Muscle of leg (tissue), 11 donors: ENCODE data around the gene NDC1. TPM values are rescaled to one million over a fixed set of nuclear protein-coding genes. Genes with fewer than 3 reads are reported as not detected.

Experiments
- DNase-seq: peaks from one replicate; pipeline ENCODE4 v3.0.0; 2013
- H3K27ac ChIP-seq: one replicate; pipeline ENCODE4 v1.5.1; 2013; ENCODE audit warnings: mild to moderate bottlenecking, low read length, control low read depth
- H3K27me3 ChIP-seq: one replicate; pipeline ENCODE4 v1.6.1; 2013; ENCODE audit warnings: low read length; ENCODE audit not compliant: control insufficient read depth, insufficient read depth
- H3K36me3 ChIP-seq: one replicate; pipeline ENCODE4 v1.6.1; 2013; ENCODE audit warnings: low read length; ENCODE audit not compliant: control insufficient read depth, insufficient read depth
- H3K4me1 ChIP-seq: one replicate; pipeline ENCODE4 v1.6.1; 2013; ENCODE audit warnings: low read length; ENCODE audit not compliant: control insufficient read depth, insufficient read depth
- H3K4me3 ChIP-seq: one replicate; pipeline ENCODE4 v1.5.1; 2013; ENCODE audit warnings: low read length, control low read depth
- H3K9me3 ChIP-seq: replicated peaks from 2 replicates; pipeline ENCODE4 v1.6.1; 2013; ENCODE audit warnings: low read depth, low read length; ENCODE audit not compliant: control insufficient read depth
- WGBS: methylation state at CpG from one replicate; pipeline ENCODE4 v1.1.5; 2013; ENCODE audit warnings: missing lambda C conversion rate; ENCODE audit not compliant: insufficient coverage; 5-methylcytosine and 5-hydroxymethylcytosine counted together
- polyA plus RNA-seq, 8 donors: library from polyadenylated mRNA; unstranded; fragments of 120-200 nt; gene quantifications; one replicate each; pipeline versions ENCODE4 v1.2.1 to v1.2.3, GENCODE V29; 2013; ENCODE audit warnings: inconsistent platforms in 1 of 8, low replicate concordance in 1 of 8; ENCODE audit not compliant: insufficient read length in 8 of 8, insufficient read depth in 1 of 8
- total RNA-seq: library from RNA; stranded (reverse); fragments of 120-200 nt; gene quantifications from one replicate; pipeline ENCODE4 v1.2.4, GENCODE V29; 2013

NDC1 gene
- total and polyA plus RNA-seq, 9 donors: 9.3 to 16.0 (median 12.1) TPM

GRCh38 chr1:53715478-53715877 lies 122.6 kb downstream of the NDC1 start:
- no peak overlapping the region for H3K4me3 ChIP-seq
- no peak for DNase-seq
- 47% methylated on average over 11 of the region's 11 CpGs for WGBS
- no peaks in the 10 kb centered on the region for H3K4me1 ChIP-seq
- H3K27me3 ChIP-seq: peaks cover 2% of the 10 kb centered on the region
- H3K9me3 ChIP-seq: no peaks in the 10 kb centered on the region
- no peak overlapping the region for H3K27ac ChIP-seq
- H3K36me3 ChIP-seq: no peaks in the 10 kb centered on the region

Other genes starting within 250 kb of the NDC1 start
- not detected for gene GLIS1, start 99.1 kb downstream of the NDC1 start, total RNA-seq
- under 1 TPM in 6 of 8 donors, not detected in 2; 0.04 to 0.42 (median 0.08) TPM for gene GLIS1, start 99.1 kb downstream of the NDC1 start, polyA plus RNA-seq
- 15.1 TPM for gene YIPF1, start 51.5 kb upstream of the NDC1 start, total RNA-seq
- 10 to 100 TPM; 12.4 to 18.0 (median 15.3) TPM for gene YIPF1, start 51.5 kb upstream of the NDC1 start, polyA plus RNA-seq
- not detected for gene DIO1, start 55.9 kb upstream of the NDC1 start, total RNA-seq
- gene DIO1, start 55.9 kb upstream of the NDC1 start, polyA plus RNA-seq: under 1 TPM in 5 of 8 donors, not detected in 3; 0.10 to 0.31 (median 0.15) TPM
- 23.8 TPM for gene IFT25, start 107.4 kb upstream of the NDC1 start, total RNA-seq
- 10 to 100 TPM; 22.4 to 30.3 (median 25.8) TPM for gene IFT25, start 107.4 kb upstream of the NDC1 start, polyA plus RNA-seq
- gene LRRC42, start 108.1 kb upstream of the NDC1 start, total RNA-seq: 19.3 TPM
- gene LRRC42, start 108.1 kb upstream of the NDC1 start, polyA plus RNA-seq: 10 to 100 TPM; 21.1 to 30.2 (median 24.2) TPM
- gene LDLRAD1, start 179.9 kb upstream of the NDC1 start, total RNA-seq: not detected
- under 1 TPM in 1 of 8 donors, not detected in 7; 0.30 TPM for gene LDLRAD1, start 179.9 kb upstream of the NDC1 start, polyA plus RNA-seq
- gene TMEM59, start 214.9 kb upstream of the NDC1 start, total RNA-seq: 196 TPM
- gene TMEM59, start 214.9 kb upstream of the NDC1 start, polyA plus RNA-seq: 100 to 1,000 TPM; 127 to 183 (median 151) TPM
- gene TCEANC2, start 215.3 kb upstream of the NDC1 start, total RNA-seq: 5.0 TPM
- 1 to 10 TPM; 4.0 to 6.2 (median 4.8) TPM for gene TCEANC2, start 215.3 kb upstream of the NDC1 start, polyA plus RNA-seq